ENCODE measurements around the gene STARD3. TPM values are rescaled to one million over a fixed set of nuclear protein-coding genes. Genes with fewer than 3 reads are reported as not detected.

STARD3 gene
- total and polyA plus RNA-seq, 12 donors, result 38.6 to 220 (median 93.6) TPM

DNA sequence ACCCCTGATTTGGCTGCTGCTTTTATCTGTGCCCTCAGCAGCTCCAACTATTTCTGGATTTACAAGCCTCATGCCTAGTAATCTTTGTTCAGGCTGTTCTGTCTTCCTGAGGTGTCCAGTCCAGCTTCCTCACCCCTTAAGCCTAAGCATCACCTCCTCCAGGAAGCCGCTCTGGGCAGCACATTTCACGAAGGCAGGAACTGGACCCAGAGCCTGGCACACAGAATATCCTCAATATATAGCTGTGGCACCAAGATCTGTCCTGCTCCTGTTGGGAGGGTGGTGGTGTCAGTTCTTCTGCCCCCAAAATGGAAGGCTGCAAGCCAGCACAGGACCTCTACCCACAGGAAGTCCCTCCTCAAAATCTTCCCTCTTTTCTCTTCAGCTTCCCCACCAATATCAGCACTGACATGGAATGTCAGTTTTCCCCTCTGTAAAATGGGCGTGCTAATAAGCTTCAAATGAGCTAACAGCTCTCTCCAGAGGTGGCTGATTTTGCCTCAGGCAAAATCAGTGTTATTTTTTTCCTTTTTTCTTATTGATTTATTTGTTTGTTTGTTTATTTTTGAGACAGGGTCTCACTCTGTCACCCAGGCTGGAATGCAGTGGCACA is 22.3 kb upstream of the STARD3 start:
- H3K4me3 ChIP-seq, result no peak overlapping the region
- WGBS, 4 donors, result 87 to 90% (median 88%) methylated on average over 3 of the region's 3 CpGs
- no peak overlapping the region for H3K27ac ChIP-seq
- TF ChIP-seq, protein P1, sequence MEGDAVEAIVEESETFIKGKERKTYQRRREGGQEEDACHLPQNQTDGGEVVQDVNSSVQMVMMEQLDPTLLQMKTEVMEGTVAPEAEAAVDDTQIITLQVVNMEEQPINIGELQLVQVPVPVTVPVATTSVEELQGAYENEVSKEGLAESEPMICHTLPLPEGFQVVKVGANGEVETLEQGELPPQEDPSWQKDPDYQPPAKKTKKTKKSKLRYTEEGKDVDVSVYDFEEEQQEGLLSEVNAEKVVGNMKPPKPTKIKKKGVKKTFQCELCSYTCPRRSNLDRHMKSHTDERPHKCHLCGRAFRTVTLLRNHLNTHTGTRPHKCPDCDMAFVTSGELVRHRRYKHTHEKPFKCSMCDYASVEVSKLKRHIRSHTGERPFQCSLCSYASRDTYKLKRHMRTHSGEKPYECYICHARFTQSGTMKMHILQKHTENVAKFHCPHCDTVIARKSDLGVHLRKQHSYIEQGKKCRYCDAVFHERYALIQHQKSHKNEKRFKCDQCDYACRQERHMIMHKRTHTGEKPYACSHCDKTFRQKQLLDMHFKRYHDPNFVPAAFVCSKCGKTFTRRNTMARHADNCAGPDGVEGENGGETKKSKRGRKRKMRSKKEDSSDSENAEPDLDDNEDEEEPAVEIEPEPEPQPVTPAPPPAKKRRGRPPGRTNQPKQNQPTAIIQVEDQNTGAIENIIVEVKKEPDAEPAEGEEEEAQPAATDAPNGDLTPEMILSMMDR (IDR thresholded peaks at IDR 0.05), result no peak
- TF ChIP-seq POLR2A (IDR thresholded peaks at IDR 0.05), result no peak
- H3K36me3 ChIP-seq (replicated peaks in 1 of 2), result no peaks in the 10 kb centered on the region
- H3K9me3 ChIP-seq (replicated peaks in 1 of 3), result no peaks in the 10 kb centered on the region
- intact Hi-C loops (cut with DNase I), result no loop called here
- DNase-seq, result no peak
- H3K27me3 ChIP-seq, result no peaks in the 10 kb centered on the region
- H3K4me1 ChIP-seq (replicated peaks in 1 of 2), result peaks cover 5 to 6% of the 10 kb centered on the region in 2 donors

- WGBS, 4 donors, result 28 to 60% (median 56%) methylated on average over 2 to 6 of the region's 6 CpGs
- TF ChIP-seq POLR2A (IDR thresholded peaks at IDR 0.05), result no peak
- TF ChIP-seq, protein P1 (IDR thresholded peaks at IDR 0.05), result no peak
- Histone ChIP-seq H3K27ac (no peak overlapping the region), H3K27me3 (no peaks in the 10 kb centered on the region), H3K9me3 (replicated peaks in 1 of 3) (no peaks in the 10 kb centered on the region), H3K4me3 (no peak overlapping the region), H3K4me1 (replicated peaks in 1 of 2) (peaks cover 5 to 6% of the 10 kb centered on the region in 2 donors), H3K36me3 (replicated peaks in 1 of 2) (no peaks in the 10 kb centered on the region)
- no peak for DNase-seq
- intact Hi-C loops (cut with DNase I), result no loop called here
These were observed 21.5 kb upstream of the STARD3 start for GRCh38 chr17:39615434-39615833.

- DNase-seq, result no peak
- WGBS, 4 donors, result 83 to 94% (median 87%) methylated on average over 3 of the region's 3 CpGs
- H3K4me1 ChIP-seq (replicated peaks in 1 of 2), result peaks cover 6% of the 10 kb centered on the region in 2 donors
- no peaks in the 10 kb centered on the region for H3K27me3 ChIP-seq
- H3K36me3 ChIP-seq (replicated peaks in 1 of 2), result no peaks in the 10 kb centered on the region
- H3K9me3 ChIP-seq (replicated peaks in 1 of 3), result no peaks in the 10 kb centered on the region
- no peak overlapping the region for H3K4me3 ChIP-seq
- no peak overlapping the region for H3K27ac ChIP-seq
- TF ChIP-seq, protein P1 (IDR thresholded peaks at IDR 0.05), result no peak
- no peak for TF ChIP-seq POLR2A (IDR thresholded peaks at IDR 0.05)
- intact Hi-C loops (cut with DNase I), result no loop called here
These were observed 19.9 kb upstream of the STARD3 start for GRCh38 chr17:39617100-39617445.

DNA sequence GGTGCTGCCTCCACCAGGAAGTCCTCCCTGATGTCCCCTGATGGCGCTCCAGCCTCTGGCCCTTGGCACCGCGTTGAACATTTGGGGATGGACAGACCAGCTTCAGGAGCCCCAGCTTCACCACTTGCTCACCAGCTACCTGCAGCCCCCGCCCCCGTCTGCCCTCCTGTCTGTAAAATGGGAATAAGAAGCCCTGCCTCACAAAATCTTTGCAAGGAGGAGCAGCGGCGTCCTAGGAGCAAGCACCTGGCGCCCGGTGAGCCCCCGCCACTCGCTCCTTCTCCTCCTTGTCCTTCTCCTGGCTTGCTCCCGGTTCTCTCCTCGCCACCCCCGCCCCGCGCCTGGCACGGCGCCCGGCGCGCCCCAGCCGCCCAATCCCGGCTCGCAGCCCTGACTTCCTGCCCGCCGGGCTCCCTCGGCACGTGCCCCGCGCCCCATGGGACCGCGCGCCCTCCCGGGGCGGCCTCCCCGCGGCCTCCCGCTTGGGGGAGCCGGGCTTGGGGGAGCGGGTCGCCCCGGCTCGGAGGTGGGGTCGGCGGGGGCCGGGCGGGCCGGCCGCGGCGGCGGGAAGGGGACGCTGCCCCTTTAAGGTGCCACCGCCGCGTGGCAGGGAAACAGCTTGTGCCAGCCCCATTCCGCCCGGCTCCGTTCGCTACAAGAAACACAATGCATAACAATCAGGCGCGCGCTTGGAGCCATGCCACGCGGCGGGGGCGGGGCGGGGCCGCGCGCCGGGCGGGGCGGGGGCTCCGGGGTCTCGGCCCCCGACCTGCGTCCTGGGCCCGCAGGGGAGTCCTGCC is 19.3 kb upstream of the STARD3 start:
- H3K27ac ChIP-seq, result peak overlapping the region in 1 of 5 donors; percentile 61
- H3K4me1 ChIP-seq (replicated peaks in 1 of 2), result peaks cover 6 to 8% of the 10 kb centered on the region in 2 donors
- H3K27me3 ChIP-seq, result no peaks in the 10 kb centered on the region
- peak; percentile 59 to 76 (median 69) for DNase-seq
- H3K36me3 ChIP-seq (replicated peaks in 1 of 2), result no peaks in the 10 kb centered on the region
- intact Hi-C loops (cut with DNase I), result no loop called here
- TF ChIP-seq POLR2A (IDR thresholded peaks at IDR 0.05), result no peak
- TF ChIP-seq, protein P1 (IDR thresholded peaks at IDR 0.05), result no peak
- peak overlapping the region in 2 of 4 donors; percentile 28 to 81 for H3K4me3 ChIP-seq
- WGBS, 4 donors, result 1 to 16% (median 2%) methylated on average over 7 to 79 of the region's 79 CpGs
- no peaks in the 10 kb centered on the region for H3K9me3 ChIP-seq (replicated peaks in 1 of 3)
